ENCODE results near the gene ZNF654. TPM values are rescaled to one million over a fixed set of nuclear protein-coding genes. Genes with fewer than 3 reads are reported as not detected.

The ZNF654 gene
- total RNA-seq, 4 donors from 2014 or later: 9.0 to 22.9 (median 11.3) TPM

DNA sequence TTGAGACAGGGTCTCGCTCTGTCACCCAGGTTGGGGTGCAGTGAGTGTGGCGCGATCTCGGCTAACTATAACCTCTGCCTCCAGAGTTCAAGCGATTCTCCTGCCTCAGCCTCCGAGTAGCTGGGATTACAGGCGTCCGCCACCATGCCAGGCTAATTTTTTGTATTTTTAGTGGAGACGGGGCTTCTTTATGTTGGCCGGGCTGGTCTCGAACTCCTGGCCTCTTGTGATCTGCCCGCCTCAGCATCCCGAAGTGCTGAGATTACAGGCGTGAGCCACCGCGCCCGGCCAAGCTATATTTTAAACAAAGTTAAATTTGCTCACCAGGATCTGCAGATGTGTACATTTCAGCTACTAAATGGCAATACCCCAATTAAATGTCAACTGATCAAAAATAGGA lies 89.6 kb downstream of the ZNF654 start:
- peaks cover 4% of the 10 kb centered on the region for H3K36me3 ChIP-seq
- TF ChIP-seq EP300 (IDR thresholded peaks at IDR 0.05) (no peak), POLR2AphosphoS5 (IDR thresholded peaks at IDR 0.05) (no peak), POLR2A (IDR thresholded peaks at IDR 0.05) (no peak)
- TF ChIP-seq, protein P1, sequence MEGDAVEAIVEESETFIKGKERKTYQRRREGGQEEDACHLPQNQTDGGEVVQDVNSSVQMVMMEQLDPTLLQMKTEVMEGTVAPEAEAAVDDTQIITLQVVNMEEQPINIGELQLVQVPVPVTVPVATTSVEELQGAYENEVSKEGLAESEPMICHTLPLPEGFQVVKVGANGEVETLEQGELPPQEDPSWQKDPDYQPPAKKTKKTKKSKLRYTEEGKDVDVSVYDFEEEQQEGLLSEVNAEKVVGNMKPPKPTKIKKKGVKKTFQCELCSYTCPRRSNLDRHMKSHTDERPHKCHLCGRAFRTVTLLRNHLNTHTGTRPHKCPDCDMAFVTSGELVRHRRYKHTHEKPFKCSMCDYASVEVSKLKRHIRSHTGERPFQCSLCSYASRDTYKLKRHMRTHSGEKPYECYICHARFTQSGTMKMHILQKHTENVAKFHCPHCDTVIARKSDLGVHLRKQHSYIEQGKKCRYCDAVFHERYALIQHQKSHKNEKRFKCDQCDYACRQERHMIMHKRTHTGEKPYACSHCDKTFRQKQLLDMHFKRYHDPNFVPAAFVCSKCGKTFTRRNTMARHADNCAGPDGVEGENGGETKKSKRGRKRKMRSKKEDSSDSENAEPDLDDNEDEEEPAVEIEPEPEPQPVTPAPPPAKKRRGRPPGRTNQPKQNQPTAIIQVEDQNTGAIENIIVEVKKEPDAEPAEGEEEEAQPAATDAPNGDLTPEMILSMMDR (IDR thresholded peaks at IDR 0.05): no peak
- no peaks in the 10 kb centered on the region for H3K27me3 ChIP-seq
- no peak overlapping the region for H3K27ac ChIP-seq
- peaks cover 32% of the 10 kb centered on the region for H3K4me1 ChIP-seq
- peak overlapping the region; percentile 90 for H3K4me3 ChIP-seq
- DNase-seq (ENCODE audit: low spot score in 2 of 2): no peak
- H3K9me3 ChIP-seq: no peaks in the 10 kb centered on the region
- 78% methylated on average over 17 of the region's 17 CpGs for WGBS

DNA sequence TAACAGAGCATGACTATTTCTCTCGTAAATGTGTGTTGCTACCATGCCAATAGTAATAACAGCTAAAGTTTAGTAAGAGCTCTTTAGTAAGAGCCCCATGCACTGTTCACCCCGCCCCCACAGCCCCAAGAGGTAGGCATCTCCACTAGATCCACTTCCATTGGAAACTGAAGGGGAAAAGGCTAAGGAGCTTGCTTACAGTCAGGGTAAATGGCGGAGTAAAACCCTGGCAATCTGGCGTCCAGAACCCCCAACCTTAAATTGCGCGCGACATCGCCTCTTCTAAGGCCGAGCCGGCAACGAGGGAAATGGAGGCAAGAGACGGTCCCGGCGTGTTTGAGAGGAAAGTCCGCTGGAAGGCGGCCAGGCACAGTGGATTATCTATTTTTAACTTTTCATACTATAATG lies 90.0 kb downstream of the ZNF654 start:
- Histone ChIP-seq H3K36me3 (peaks cover 9% of the 10 kb centered on the region), H3K27me3 (no peaks in the 10 kb centered on the region), H3K4me3 (peak overlapping the region; percentile 90), H3K9me3 (no peaks in the 10 kb centered on the region), H3K4me1 (peaks cover 32% of the 10 kb centered on the region), H3K27ac (peak overlapping the region; percentile 94)
- 1% methylated on average over 15 of the region's 16 CpGs for WGBS
- TF ChIP-seq, protein P1 (IDR thresholded peaks at IDR 0.05): no peak
- TF ChIP-seq POLR2A (IDR thresholded peaks at IDR 0.05) (no peak), POLR2AphosphoS5 (IDR thresholded peaks at IDR 0.05) (no peak), EP300 (IDR thresholded peaks at IDR 0.05) (no peak)
- DNase-seq (ENCODE audit: low spot score in 2 of 2): no peak

DNA sequence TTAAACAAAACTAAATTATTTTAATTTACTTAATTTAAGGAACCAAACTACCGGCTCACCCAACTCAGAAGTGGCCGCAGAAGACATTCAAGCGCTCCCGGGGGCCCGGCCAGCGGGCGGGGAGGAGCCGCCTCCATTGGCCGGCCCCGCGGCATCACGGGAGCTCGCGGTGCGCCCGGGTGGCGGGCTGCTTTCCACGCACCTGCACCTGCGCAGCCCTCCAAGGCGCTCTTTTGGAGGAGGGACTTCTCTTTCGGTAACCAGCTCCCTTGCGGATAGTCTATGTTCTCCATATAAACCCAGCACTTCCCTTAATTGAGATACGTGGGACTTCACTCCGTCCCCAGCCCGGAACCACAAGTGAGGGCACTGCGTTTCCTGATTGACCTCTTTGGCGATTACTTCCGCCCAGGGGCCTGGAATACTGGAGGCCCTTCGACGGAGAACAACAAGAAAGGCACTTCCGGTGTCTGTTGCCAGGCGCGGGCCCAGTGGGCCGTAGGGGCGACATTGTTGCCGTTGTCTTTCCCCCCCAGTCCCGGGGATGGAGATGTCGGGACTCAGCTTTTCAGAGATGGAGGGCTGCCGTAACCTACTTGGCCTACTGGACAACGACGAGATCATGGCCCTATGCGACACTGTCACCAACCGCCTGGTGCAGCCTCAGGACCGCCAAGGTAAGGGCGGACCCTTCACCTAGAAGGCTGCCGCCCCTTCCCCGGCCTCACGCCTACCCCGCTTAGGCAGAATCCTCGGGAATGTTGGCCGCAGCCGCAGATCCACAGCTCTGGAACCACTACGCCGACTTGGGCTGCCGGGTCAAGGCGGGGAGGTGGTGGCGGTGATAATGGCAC lies 90.7 kb downstream of the ZNF654 start, which contains the start of gene C3orf38:
Gene C3orf38 (plus strand): TSS at position 451 of the 854 bp plus-strand sequence. CDS start 94 bp downstream, at position 545.
- peaks cover 14% of the 10 kb centered on the region for H3K36me3 ChIP-seq
- H3K27ac ChIP-seq: peak within 1 kb of the TSS; percentile 94
- H3K9me3 ChIP-seq: no peaks in the 10 kb centered on the region
- DNase-seq (ENCODE audit: low spot score in 2 of 2): peak; percentile 91 to 94
- H3K27me3 ChIP-seq: no peaks in the 10 kb centered on the region
- peaks cover 32% of the 10 kb centered on the region for H3K4me1 ChIP-seq
- H3K4me3 ChIP-seq: peak within 1 kb of the TSS; percentile 90
- under 1% methylated on average over 32 of the region's 57 CpGs for WGBS
- TF ChIP-seq POLR2A (IDR thresholded peaks at IDR 0.05): peak; percentile 30 to 45
- peak in 2 of 3 donors; percentile 47 to 62 for TF ChIP-seq POLR2AphosphoS5 (IDR thresholded peaks at IDR 0.05)
- TF ChIP-seq, protein P1 (IDR thresholded peaks at IDR 0.05): no peak
- no peak for TF ChIP-seq EP300 (IDR thresholded peaks at IDR 0.05)

DNA sequence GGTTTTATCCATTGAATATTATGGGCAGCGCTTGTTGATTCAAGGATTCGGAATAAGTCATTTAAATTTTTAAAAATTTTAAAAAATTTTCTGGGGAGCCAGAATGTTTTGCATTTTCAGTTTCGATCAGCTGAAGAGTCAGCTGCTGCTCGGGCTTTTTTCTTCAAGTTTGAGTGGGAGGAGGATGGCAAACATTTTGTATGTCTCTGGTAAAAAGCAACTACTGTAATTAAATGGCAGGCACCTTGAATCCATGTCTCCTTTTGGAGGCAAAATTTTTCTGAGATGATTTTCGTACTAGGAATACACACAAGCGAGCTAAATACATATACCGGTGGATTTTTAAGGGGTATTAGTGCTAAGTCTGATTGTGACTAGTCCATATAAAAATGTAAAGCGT lies 91.3 kb downstream of the ZNF654 start:
- Histone ChIP-seq H3K4me1 (peaks cover 32% of the 10 kb centered on the region), H3K36me3 (peaks cover 20% of the 10 kb centered on the region), H3K9me3 (no peaks in the 10 kb centered on the region), H3K4me3 (peak overlapping the region; percentile 90), H3K27me3 (no peaks in the 10 kb centered on the region), H3K27ac (peak overlapping the region; percentile 94)
- no peak for DNase-seq (ENCODE audit: low spot score in 2 of 2)
- WGBS: 2% methylated on average over 8 of the region's 8 CpGs
- TF ChIP-seq POLR2AphosphoS5 (IDR thresholded peaks at IDR 0.05) (no peak), POLR2A (IDR thresholded peaks at IDR 0.05) (no peak), EP300 (IDR thresholded peaks at IDR 0.05) (no peak)
- TF ChIP-seq, protein P1 (IDR thresholded peaks at IDR 0.05): no peak

DNA sequence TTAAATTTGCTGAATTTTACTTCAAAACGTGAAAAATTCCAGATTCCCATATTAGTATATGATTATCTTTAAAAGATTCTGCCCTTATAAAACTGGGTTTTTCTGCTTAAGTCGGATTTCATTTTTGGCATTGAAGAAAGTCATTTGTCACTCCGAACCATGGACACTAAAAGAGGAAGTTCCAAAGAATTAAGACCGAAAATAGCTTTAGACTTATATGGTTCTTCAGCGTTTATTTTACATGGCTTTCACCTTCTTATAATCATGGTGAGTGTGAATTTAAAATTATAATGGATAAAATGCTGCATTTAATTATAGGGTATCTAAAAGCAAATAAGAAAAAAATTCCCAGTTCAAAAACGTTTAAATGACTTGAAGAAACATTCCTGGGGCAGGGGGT lies 91.8 kb downstream of the ZNF654 start:
- Histone ChIP-seq H3K27me3 (no peaks in the 10 kb centered on the region), H3K4me3 (peak overlapping the region; percentile 90), H3K36me3 (peaks cover 24% of the 10 kb centered on the region), H3K4me1 (peaks cover 32% of the 10 kb centered on the region), H3K27ac (peak overlapping the region; percentile 94), H3K9me3 (no peaks in the 10 kb centered on the region)
- TF ChIP-seq POLR2A (IDR thresholded peaks at IDR 0.05) (no peak), EP300 (IDR thresholded peaks at IDR 0.05) (no peak)
- TF ChIP-seq, protein P1 (IDR thresholded peaks at IDR 0.05): no peak
- under 1% methylated on average over 6 of the region's 6 CpGs for WGBS
- no peak for DNase-seq (ENCODE audit: low spot score in 2 of 2)

Measured in suprapubic skin (tissue), 4 donors.